NCI-H2227 (cell line): Measurements from ENCODE around the gene SGCA.

Source experiments
- DNase-seq: peaks from one replicate; lab custom pipeline; 2025; ENCODE audit not compliant: unreplicated experiment; lab: John Stamatoyannopoulos, UW

The SGCA gene

GRCh38 chr17:50221266-50221863 lies 55.6 kb downstream of the SGCA start:
- no peak for DNase-seq

- DNase-seq = no peak
Measured at GRCh38 chr17:50221864-50222545, 56.2 kb downstream of the SGCA start.

GRCh38 chr17:50222922-50223321 lies 57.1 kb downstream of the SGCA start:
- DNase-seq = no peak
